Mesothelial cell of epicardium (in vitro differentiated cells): ENCODE data around the gene DUS1L. TPM values are rescaled to one million over a fixed set of nuclear protein-coding genes. Genes with fewer than 3 reads are reported as not detected.

Source experiments
- DNase-seq, 2 experiments: peaks; one replicate each; pipeline ENCODE4 v3.0.0; 2021; ENCODE audit warnings: low spot score in 2 of 2; ENCODE audit not compliant: unreplicated experiment in 2 of 2
- H3K27ac Mint-ChIP-seq: 2 replicates; pipeline ENCODE4 v1.8.0; 2021; ENCODE audit warnings: mixed read lengths
- H3K27me3 Mint-ChIP-seq: 2 replicates; pipeline ENCODE4 v1.8.0; 2021; ENCODE audit warnings: low read depth, mixed read lengths
- H3K36me3 Mint-ChIP-seq: 2 replicates; pipeline ENCODE4 v1.8.0; 2021; ENCODE audit warnings: mixed read lengths
- H3K4me1 Mint-ChIP-seq: 2 replicates; pipeline ENCODE4 v1.8.0; 2021; ENCODE audit warnings: mixed read lengths
- H3K4me3 Mint-ChIP-seq: 2 replicates; pipeline ENCODE4 v1.8.0; 2021; ENCODE audit warnings: mild to moderate bottlenecking, moderate library complexity, mixed read lengths
- H3K9me3 Mint-ChIP-seq: 2 replicates; pipeline ENCODE4 v1.8.0; 2021; ENCODE audit warnings: mixed read lengths
- total RNA-seq: library from RNA; stranded (reverse); gene quantifications from 3 replicates; pipeline ENCODE4 v1.2.1, GENCODE V29; 2021
- TF ChIP-seq, protein P1 (sequence below): fragments of 200-600 bp; sonication (generic); IDR thresholded peaks from one replicate; pipeline ENCODE4 v1.5.0; 2021; ENCODE audit warnings: antibody characterized with exemption; ENCODE audit not compliant: unreplicated experiment

Gene DUS1L
- total RNA-seq, 1 donor from 2014 or later = 94.9 TPM

DNA sequence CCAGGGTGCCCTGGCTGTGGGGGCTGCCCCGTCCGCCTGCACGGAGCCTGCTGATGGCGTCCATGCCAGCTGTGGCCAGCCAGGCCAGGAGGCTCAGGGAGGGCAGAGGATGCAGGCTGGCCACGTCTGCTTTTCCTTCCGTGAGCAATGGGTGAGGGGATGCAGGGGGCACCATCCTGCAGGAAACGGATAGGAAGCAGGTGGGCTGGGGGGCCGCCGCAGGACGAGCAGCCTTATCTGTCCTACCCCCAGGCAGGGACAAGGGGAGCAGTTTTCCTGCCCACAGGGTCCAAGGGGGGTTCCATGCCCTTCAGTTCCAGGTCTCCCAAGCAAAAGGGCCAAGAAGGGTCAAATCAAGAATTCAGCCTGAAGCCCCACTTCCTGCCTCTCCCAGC, 6.8 kb downstream of the DUS1L start:
- no peak overlapping the region for H3K4me3 Mint-ChIP-seq
- TF ChIP-seq, protein P1, sequence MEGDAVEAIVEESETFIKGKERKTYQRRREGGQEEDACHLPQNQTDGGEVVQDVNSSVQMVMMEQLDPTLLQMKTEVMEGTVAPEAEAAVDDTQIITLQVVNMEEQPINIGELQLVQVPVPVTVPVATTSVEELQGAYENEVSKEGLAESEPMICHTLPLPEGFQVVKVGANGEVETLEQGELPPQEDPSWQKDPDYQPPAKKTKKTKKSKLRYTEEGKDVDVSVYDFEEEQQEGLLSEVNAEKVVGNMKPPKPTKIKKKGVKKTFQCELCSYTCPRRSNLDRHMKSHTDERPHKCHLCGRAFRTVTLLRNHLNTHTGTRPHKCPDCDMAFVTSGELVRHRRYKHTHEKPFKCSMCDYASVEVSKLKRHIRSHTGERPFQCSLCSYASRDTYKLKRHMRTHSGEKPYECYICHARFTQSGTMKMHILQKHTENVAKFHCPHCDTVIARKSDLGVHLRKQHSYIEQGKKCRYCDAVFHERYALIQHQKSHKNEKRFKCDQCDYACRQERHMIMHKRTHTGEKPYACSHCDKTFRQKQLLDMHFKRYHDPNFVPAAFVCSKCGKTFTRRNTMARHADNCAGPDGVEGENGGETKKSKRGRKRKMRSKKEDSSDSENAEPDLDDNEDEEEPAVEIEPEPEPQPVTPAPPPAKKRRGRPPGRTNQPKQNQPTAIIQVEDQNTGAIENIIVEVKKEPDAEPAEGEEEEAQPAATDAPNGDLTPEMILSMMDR = no peak
- H3K27ac Mint-ChIP-seq = no peak overlapping the region
- no peaks in the 10 kb centered on the region for H3K9me3 Mint-ChIP-seq
- no peaks in the 10 kb centered on the region for H3K27me3 Mint-ChIP-seq
- peaks cover 5% of the 10 kb centered on the region for H3K36me3 Mint-ChIP-seq
- H3K4me1 Mint-ChIP-seq = no peaks in the 10 kb centered on the region
- no peak for DNase-seq

DNA sequence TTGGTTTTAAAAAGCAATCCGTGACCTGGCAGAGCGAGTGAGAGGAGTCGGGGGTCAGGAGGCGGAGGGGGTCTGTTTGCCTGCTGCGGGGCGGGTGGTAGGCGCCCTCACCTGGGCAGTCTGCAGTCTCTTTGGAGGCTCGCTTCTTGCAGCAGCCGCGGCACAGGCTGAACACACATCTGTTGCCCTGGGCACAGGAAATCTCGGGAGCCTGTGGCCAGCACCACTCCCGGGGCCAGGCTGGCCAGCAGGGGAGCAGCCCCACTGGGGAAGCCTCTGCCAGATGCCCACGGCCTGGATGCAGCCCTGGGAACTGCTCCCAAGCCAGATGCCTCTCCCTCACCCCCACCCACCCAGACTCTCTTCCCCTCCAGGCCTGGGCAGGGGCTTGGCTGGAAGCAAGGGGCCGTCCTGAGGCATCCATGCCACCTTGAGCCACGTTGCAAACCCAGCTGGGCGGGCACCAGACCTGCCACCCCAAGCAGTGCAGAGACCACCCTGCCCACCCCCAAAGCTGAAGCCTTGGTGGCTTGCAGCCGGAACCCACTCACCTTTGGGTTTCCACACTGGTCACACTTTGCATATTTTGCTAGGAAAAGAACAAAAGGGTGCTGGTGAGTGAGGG, 7.3 kb downstream of the DUS1L start:
- H3K27me3 Mint-ChIP-seq = no peaks in the 10 kb centered on the region
- H3K36me3 Mint-ChIP-seq = peaks cover 5% of the 10 kb centered on the region
- TF ChIP-seq, protein P1 = no peak
- DNase-seq = no peak
- H3K27ac Mint-ChIP-seq = no peak overlapping the region
- H3K9me3 Mint-ChIP-seq = no peaks in the 10 kb centered on the region
- no peak overlapping the region for H3K4me3 Mint-ChIP-seq
- H3K4me1 Mint-ChIP-seq = peaks cover 2% of the 10 kb centered on the region

DNA sequence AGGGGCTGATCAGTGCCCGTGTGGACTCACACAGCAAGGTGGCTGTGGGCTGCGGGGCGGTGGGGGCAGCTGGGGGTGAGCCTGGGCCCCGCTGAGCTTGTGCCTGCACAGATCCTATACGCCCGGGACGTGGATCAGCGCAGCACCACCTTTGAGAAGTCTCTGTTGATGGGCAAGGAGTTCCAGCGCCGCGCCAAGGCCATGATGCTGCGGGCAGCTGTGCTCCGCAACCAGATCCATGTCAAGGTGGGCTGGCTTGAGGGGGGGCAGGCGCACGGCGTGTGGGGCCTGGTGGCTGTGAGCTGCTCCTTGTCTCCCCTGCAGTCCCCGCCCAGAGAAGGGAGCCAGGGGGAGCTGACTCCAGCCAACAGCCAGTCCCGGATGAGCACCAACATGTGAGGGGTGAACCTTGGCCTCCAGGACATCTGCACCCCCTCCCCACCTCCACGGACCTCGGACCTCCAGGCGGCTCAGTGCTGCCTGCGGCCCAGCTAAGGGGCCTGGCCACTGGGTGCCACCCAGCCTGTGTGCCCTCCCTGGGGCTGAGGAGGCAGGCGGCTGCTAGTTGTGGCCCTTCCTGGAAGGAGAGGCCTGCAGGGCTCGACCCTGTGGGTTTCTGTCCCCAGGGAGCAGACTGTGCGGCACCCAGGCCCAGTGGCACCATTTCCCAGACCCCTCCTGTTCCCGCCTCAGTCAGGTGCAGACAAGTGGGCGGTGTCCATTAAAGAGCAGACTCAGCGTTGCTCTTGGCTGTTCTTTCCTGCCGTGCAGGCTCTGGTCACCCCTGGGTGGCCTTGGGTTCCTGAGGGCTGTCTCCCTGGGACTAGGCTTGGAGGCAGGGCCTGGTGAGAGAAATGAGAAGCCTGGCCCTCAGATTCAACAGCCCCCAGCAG, 8.6 kb downstream of the DUS1L start:
- H3K4me1 Mint-ChIP-seq = peaks cover 6% of the 10 kb centered on the region
- TF ChIP-seq, protein P1 = no peak
- no peaks in the 10 kb centered on the region for H3K27me3 Mint-ChIP-seq
- no peak overlapping the region for H3K4me3 Mint-ChIP-seq
- DNase-seq = no peak
- H3K9me3 Mint-ChIP-seq = no peaks in the 10 kb centered on the region
- no peak overlapping the region for H3K27ac Mint-ChIP-seq
- peaks cover 5% of the 10 kb centered on the region for H3K36me3 Mint-ChIP-seq

DNA sequence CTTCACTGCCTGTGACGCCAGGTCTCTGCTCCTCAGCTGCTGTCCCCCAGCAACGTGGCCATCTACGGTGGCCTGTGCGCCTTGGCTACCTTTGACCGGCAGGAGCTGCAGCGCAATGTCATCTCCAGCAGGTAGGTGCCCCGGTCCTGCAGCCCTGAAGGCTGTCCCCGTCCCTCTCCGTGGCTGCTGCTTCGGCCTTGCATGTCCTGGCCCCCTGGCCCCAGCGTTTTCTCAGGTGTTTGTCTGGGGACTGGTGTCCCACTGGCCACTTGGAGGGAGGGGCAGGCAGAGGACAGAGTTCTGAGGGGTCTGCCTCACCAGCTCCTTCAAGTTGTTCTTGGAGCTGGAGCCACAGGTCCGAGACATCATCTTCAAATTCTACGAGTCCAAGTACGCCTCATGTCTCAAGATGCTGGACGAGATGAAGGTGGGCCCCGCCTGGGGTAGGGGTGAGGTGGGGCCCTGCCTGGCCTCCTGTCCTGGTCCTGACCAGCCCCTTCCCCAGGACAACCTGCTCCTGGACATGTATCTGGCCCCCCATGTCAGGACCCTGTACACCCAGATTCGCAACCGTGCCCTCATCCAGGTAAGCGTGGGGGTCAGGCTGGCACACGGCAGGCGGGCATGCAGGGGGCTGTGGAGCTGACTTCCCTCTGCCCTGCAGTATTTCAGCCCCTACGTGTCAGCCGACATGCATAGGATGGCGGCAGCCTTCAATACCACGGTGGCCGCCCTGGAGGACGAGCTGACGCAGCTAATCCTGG, 9.5 kb downstream of the DUS1L start:
- Mint-ChIP-seq H3K27me3 (no peaks in the 10 kb centered on the region), H3K36me3 (peaks cover 5% of the 10 kb centered on the region), H3K4me1 (peaks cover 6% of the 10 kb centered on the region), H3K4me3 (peak overlapping the region; percentile 4), H3K9me3 (no peaks in the 10 kb centered on the region), H3K27ac (no peak overlapping the region)
- TF ChIP-seq, protein P1 = no peak
- no peak for DNase-seq

DNA sequence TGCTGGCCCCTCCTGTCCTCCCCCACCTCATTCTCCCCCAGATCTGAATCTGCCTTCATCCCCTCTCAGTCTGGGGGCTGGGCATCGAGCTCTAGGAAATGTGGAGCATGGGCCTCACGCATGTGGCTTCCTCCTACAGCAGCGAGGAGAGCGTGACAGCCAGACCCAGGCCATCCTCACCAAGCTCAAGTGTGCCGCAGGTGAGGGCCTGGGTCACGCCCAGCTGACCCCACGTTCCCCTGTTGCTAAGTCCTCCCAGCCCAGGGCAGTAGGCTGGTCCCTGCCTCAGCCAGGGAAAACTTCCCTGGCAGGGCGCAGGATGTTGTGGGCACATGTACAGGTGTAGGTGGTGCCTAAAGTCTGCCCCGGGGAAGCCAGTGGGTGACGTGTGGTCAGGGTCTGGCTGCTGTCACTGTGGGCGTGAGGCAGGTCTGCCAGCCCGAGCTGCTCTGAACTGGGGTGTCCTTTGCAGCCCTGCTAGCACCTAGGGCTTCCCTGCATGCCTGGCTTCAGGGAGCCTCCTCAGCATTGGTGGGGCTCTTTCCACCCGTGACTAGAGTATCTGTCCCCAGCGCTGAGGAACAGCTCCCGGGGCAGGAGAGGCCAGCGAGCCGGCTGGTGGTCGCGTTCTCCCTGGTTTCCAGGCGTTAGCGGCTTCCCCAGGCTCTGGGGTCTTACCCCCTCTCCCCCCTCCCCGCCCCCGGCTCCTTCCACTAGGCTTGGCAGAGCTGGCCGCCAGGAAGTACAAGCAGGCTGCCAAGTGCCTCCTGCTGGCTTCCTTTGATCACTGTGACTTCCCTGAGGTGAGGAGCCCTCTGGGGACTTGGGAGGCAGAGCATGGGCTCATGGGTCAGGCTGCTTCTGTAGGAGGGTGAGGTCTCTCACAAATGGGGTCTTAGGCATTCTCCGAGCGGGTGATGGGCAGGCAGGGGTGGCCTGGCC, 10.3 kb downstream of the DUS1L start:
- H3K4me3 Mint-ChIP-seq = no peak overlapping the region
- peaks cover 5% of the 10 kb centered on the region for H3K36me3 Mint-ChIP-seq
- H3K4me1 Mint-ChIP-seq = peaks cover 12% of the 10 kb centered on the region
- H3K27ac Mint-ChIP-seq = no peak overlapping the region
- no peaks in the 10 kb centered on the region for H3K9me3 Mint-ChIP-seq
- TF ChIP-seq, protein P1 = no peak
- no peaks in the 10 kb centered on the region for H3K27me3 Mint-ChIP-seq
- no peak for DNase-seq
